DMS114 treated with DMSO at 0.1 percent for 48 hours (cell line): ENCODE results near the gene LGSN.
"Not testable (repeated sequence)": the region's sequence is repeated elsewhere in the genome, so short reads cannot be mapped to it uniquely, and the experiment has no call there.

Experiments
- DNase-seq: peaks from one replicate; lab custom pipeline; 2025; ENCODE audit not compliant: unreplicated experiment; lab: John Stamatoyannopoulos, UW

LGSN gene

DNA sequence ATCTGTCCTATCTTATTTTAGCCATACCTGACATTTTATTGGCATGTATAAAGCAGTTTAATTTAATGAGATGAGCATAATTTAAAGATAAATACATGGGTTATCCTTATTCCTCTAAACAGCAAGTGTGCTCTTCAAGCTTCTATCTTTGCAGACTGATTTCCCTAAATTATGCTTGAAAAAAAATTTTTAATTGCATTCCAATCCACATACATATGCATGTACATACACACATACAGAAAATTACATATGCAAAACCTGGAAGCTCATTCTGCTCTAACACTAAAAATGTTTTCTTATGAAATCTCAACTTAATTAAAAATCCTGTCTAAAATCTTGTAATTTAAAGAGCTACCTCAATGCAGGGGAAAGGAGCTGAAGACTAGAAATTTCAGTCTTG lies 73.2 kb downstream of the LGSN start:
- no peak for DNase-seq

- DNase-seq: no peak
These were observed 73.9 kb downstream of the LGSN start for GRCh38 chr6:63245909-63246308.

DNA sequence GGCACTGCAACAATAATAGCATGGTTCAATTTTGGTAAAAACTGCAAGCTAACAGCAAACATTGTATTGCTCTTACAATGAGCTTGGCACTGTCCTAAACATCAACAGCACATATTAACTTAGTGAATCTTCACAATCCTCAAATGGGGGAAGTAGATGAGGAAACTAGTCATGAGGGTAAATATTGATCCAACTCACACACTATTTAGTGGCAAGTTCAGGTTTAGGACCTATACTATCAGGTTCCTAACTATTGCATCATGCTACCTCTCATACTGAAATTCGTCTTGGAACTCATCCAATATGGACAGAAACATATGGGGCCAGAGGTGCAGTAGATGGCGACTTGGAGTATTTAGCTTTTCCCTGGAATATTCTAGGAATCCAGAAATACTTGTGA lies 74.4 kb downstream of the LGSN start:
- no peak for DNase-seq

DNA sequence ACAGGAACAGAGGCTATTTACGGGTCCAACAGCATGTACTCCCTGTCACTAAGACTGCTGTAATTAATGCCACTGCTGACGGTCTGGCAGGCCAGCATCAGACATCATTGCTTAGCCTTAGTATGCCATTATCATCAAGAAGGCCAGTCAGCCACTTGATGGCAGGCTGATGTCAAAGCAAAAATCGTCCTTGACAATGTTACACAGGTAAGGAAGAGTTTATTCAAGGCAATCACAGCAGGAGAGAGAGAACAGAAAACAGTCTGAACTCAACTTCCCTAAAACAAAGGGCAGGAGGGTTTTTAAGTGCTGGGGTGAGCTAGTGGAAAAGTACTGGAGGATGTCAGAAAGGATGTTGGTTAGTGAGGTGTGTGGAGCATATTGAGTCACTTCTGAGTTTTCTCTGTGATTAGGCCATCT lies 83.4 kb downstream of the LGSN start:
- no peak for DNase-seq

GRCh38 chr6:63230511-63230910 lies 89.3 kb downstream of the LGSN start:
- not testable (repeated sequence) for DNase-seq

DNA sequence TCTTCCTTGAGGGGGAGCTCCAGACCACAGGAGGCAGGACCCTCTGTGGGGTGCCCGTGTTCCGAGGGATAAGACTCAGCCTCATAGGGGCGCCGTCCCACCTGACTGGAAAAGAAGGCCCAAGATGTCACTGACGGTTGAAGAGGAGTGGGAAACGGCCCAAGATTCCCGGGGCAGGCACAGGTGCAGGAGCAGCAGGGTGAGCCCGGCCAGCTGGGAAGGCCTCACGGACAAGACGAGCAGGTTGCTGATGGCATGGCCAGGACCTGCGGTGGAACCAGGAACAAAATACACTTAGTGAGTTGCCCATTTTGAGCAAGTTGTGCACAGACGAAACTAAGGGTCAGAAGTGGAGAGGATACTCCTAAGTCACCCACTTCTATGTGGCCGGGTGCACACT lies 89.8 kb downstream of the LGSN start:
- DNase-seq: not testable (repeated sequence)

DNA sequence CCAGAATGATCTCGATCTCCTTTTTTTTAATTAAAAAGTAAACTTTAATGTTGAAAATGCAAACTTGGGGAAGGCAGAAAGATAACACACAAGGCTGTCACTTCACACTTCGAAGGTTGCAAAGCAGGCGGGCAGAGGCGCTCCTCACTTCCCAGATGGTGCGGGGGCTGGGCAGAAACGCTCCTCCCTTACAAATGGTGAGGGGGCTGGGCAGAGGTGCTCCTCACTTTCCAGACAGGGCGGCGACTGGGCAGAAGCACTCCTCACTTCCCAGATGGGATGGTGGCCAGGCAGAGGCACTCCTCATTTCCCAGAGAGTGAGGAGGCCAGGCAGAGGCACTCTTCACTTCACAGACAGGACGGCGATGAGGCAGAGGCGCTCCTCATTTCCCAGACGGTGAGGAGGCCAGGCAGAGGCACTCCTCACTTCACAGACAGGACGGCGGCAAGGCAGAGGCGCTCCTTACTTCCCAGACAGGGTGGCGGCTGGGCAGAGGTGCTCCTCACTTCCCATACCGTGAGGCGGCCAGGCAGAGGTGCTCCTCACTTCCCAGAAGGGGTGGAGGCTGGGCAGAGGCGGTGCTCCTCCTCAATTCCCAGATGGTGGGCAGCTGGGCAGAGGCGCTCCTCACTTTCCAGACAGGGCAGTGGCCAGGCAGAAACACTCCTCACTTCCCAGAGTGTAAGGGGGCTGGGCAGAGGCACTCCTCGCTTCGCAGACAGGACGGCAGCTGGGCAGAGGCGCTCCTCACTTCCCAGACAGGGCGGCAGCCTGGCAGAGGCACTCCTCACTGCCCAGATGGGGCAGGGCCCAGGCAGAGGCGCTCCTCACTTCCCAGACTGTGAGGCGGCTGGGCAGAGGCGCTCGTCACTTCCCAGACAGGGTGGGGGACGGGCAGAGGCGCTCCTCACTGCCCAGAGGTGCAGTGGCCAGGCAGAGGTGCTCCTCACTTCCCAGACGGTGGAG lies 91.6 kb downstream of the LGSN start:
- DNase-seq: not testable (repeated sequence)

DNA sequence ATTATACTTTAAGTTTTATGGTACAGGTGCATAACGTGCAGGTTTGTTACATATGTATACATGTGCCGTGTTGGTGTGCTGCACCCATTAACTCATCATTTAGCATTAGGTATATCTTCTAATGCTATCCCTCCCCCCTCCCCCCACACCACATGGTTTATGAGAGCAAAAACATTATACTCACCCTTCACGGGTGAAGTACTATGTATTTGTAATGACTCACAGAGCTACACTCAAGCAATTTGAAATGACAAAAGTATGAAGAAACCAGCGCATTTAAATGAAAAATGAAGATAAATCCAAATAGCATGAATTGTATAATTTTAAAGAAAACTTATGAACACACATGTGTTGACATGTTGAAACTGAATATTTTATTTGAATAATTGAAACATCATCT lies 93.8 kb downstream of the LGSN start:
- DNase-seq: not testable (repeated sequence)
